Panc1 (cell line): Measurements from ENCODE around the gene GPRIN1. TPM values are rescaled to one million over a fixed set of nuclear protein-coding genes. Genes with fewer than 3 reads are reported as not detected.

Experiments
- ATAC-seq: fragments of 200-7000 bp; cut with Tn5 transposase; 2 replicates; pipeline ENCODE4 v1.9.1; 2020; ENCODE audit warnings: mild to moderate bottlenecking, moderate library complexity
- BruUV-seq: library from RNA; stranded (reverse); fragments of 400-500 nt; replicated peaks from 2 replicates; lab custom pipeline; 2021; lab: Mats Ljungman, UMichigan
- CTCF ChIA-PET: fragments of 300-600 bp; sonication (Branson Sonifier 250); formaldehyde crosslinking; loops from one replicate; lab custom pipeline; 2022; ENCODE audit warnings: antibody characterized with exemption; lab: Charles Lee
- POLR2A ChIA-PET: fragments of 300-600 bp; sonication (Branson Sonifier 250); formaldehyde crosslinking; loops from one replicate; lab custom pipeline; 2022; ENCODE audit warnings: antibody characterized with exemption; lab: Charles Lee
- DNase-seq: peaks from one replicate; pipeline ENCODE4 v3.0.0-alpha.2; 2010; ENCODE audit warnings: low read depth, low spot score
- H3K27ac ChIP-seq: 2 replicates; pipeline ENCODE4 v1.5.1; 2011; ENCODE audit warnings: mild to moderate bottlenecking, low read length, inconsistent platforms
- H3K27me3 ChIP-seq: fragments of 200-500 bp; sonication (Bioruptor generic); 2 replicates; pipeline ENCODE4 v1.6.0; 2014; ENCODE audit warnings: low read length, inconsistent platforms; ENCODE audit not compliant: control insufficient read depth, insufficient read depth
- H3K36me3 ChIP-seq: fragments of 200-500 bp; sonication (Bioruptor generic); 2 replicates; pipeline ENCODE4 v1.5.1; 2014; ENCODE audit warnings: inconsistent platforms, mild to moderate bottlenecking, low read length, moderate library complexity; ENCODE audit not compliant: control insufficient read depth, insufficient read depth
- H3K4me1 ChIP-seq: 2 replicates; pipeline ENCODE4 v1.5.1; 2011; ENCODE audit warnings: inconsistent platforms, mild to moderate bottlenecking, low read length, moderate library complexity; ENCODE audit not compliant: control insufficient read depth, insufficient read depth
- H3K4me3 ChIP-seq, 2 experiments: 2 replicates each; pipeline ENCODE4 v1.5.1; 2011 to 2012; ENCODE audit warnings: low read depth in 2 of 2, low read length in 2 of 2, mild to moderate bottlenecking in 2 of 2, inconsistent platforms in 1 of 2, moderate library complexity in 1 of 2
- H3K9me3 ChIP-seq: fragments of 200-500 bp; sonication (Bioruptor generic); 2 replicates; pipeline ENCODE4 v1.5.1; 2014; ENCODE audit warnings: low read depth, mild to moderate bottlenecking, inconsistent platforms, low read length, moderate library complexity; ENCODE audit not compliant: control insufficient read depth, insufficient read depth
- CTCF ChIP-seq: fragments of 450-650 bp; IDR thresholded peaks from 2 replicates; pipeline ENCODE4 v1.5.1; 2017; ENCODE audit warnings: mild to moderate bottlenecking
- POLR2AphosphoS5 ChIP-seq: IDR thresholded peaks from 2 replicates; pipeline ENCODE4 v1.6.1; 2012; ENCODE audit warnings: mild to moderate bottlenecking, low read depth, low read length, moderate library complexity
- REST ChIP-seq, 2 experiments: IDR thresholded peaks; 2 replicates each; pipeline ENCODE4 v1.6.1; 2011 to 2012; ENCODE audit warnings: low read depth in 2 of 2, control low read depth in 1 of 2, low read length in 1 of 2, mild to moderate bottlenecking in 1 of 2, moderate library complexity in 1 of 2; ENCODE audit not compliant: insufficient read depth in 1 of 2
- SIN3A ChIP-seq: IDR thresholded peaks from 2 replicates; pipeline ENCODE4 v1.6.1; 2012; ENCODE audit warnings: low read depth, mild to moderate bottlenecking, low read length, moderate library complexity, borderline replicate concordance; ENCODE audit not compliant: insufficient read depth
- TCF7L2 ChIP-seq: IDR thresholded peaks from 2 replicates; pipeline ENCODE4 v1.6.1; 2011; ENCODE audit warnings: mild to moderate bottlenecking, low read depth, low read length, inconsistent platforms
- in situ Hi-C: cut with HindIII; loops from 2 replicates; pipeline ENCODE4 v1.10.0; 2016; ENCODE audit warnings: low sequenced_read_pairs, low pct_unique_long_range_greater_than_20kb
- intact Hi-C: fragments of 100-400 bp; cut with micrococcal nuclease; formaldehyde crosslinking; loops from one replicate; pipeline ENCODE4 v1.10.0; 2022; ENCODE audit not compliant: unreplicated experiment
- total RNA-seq: library from RNA; stranded (reverse); gene quantifications from one replicate; pipeline ENCODE4 v1.2.1, GENCODE V29; 2021; ENCODE audit not compliant: unreplicated experiment

GPRIN1 gene
- total RNA-seq, 1 experiment from 2014 or later = 18.9 TPM

GRCh38 chr5:176579323-176579722 is 30.6 kb downstream of the GPRIN1 start:
- H3K9me3 ChIP-seq = no peaks in the 10 kb centered on the region
- H3K36me3 ChIP-seq = no peaks in the 10 kb centered on the region
- in situ Hi-C loops (no loop called here), intact Hi-C loops (no loop called here)
- no peak for ATAC-seq
- ChIA-PET CTCF (no interaction called here), POLR2A (no interaction called here)
- no peaks in the 10 kb centered on the region for H3K27me3 ChIP-seq
- no peak for TF ChIP-seq CTCF
- no peak for TF ChIP-seq POLR2AphosphoS5
- TF ChIP-seq SIN3A = no peak
- TF ChIP-seq REST (IDR thresholded peaks at IDR 0.05; ENCODE audit: insufficient read depth in 1 of 2, low read depth in 2 of 2, low read length in 1 of 2) = no peak
- no peak for TF ChIP-seq TCF7L2
- H3K4me1 ChIP-seq = no peaks in the 10 kb centered on the region; the same call in 1 of the 2 replicates
- no peak overlapping the region for H3K4me3 ChIP-seq
- BruUV-seq = no TSS peak
- DNase-seq = no peak
- no peak overlapping the region for H3K27ac ChIP-seq

- ChIA-PET CTCF (no interaction called here), POLR2A (no interaction called here)
- H3K27me3 ChIP-seq = no peaks in the 10 kb centered on the region
- in situ Hi-C loops (no loop called here), intact Hi-C loops (no loop called here)
- ATAC-seq = peak; percentile 85
- H3K4me3 ChIP-seq = no peak overlapping the region
- H3K9me3 ChIP-seq = no peaks in the 10 kb centered on the region
- H3K36me3 ChIP-seq = no peaks in the 10 kb centered on the region
- H3K4me1 ChIP-seq = no peaks in the 10 kb centered on the region; the same call in 1 of the 2 replicates
- no TSS peak for BruUV-seq
- DNase-seq = no peak
- no peak overlapping the region for H3K27ac ChIP-seq
- TF ChIP-seq CTCF (peak; percentile 83), REST (IDR thresholded peaks at IDR 0.05; ENCODE audit: insufficient read depth in 1 of 2, low read depth in 2 of 2, low read length in 1 of 2) (peak in 1 of 2 experiments; percentile 46; a peak in 1 of 4 replicates), SIN3A (no peak), TCF7L2 (no peak)
Observed at GRCh38 chr5:176578391-176578808, 31.6 kb downstream of the GPRIN1 start.
